Raji (cell line): ENCODE measurements around the gene CSRNP3.

Source experiments
- POLR2A ChIP-seq: IDR thresholded peaks from 2 replicates; pipeline ENCODE4 v1.6.1; 2011; ENCODE audit warnings: low read depth, low read length, control low read depth; ENCODE audit not compliant: insufficient read depth

The CSRNP3 gene

GRCh38 chr2:165469417-165469816 lies at the start of gene CSRNP3:
TSS of gene CSRNP3 (plus strand) at chr2:165469698. CDS start at chr2:165595066, 125,368 bp downstream.
- TF ChIP-seq POLR2A, result no peak

GRCh38 chr2:165420231-165420630 lies 49.3 kb upstream of the CSRNP3 start:
- no peak for TF ChIP-seq POLR2A

GRCh38 chr2:165423081-165423480 lies 46.4 kb upstream of the CSRNP3 start:
- no peak for TF ChIP-seq POLR2A

DNA sequence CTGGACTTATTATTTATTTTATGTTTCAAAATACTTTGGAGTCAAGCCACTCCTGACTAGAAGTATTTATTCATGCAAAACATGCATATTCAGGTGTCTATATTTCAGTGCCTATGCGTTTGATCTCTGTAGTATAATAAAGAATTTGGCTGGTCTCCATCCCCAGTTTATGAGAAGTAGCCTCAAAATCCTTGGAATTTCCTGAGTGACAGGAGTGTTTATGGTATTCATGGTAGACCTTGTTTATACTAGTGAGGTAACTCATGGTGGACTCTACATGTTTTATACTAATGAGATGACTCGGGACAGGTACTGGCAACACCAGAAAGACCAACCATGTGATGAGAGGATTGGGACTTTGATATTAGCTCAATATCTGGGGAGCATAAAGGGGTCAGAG lies 43.9 kb upstream of the CSRNP3 start:
- TF ChIP-seq POLR2A, result no peak

GRCh38 chr2:165427686-165428085 lies 41.8 kb upstream of the CSRNP3 start:
- TF ChIP-seq POLR2A, result no peak

DNA sequence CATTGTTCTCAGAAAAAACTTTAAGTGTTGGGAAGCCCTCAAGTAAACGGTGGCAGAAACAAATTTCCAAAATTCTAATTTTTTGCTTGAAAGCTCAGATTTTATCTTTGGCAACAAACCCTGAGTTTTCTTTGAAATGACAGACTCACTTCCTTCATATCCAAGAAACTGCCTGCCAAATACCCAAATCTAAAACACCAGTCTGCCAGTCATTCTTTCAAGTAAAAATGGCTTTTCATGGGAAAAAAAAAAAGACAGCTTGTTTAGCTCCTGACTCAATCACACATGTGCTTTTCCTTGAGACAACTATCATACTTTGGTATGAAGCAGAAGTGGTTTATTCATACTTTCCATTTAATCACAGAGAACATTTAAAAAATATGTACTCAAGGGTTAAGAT lies 40.6 kb upstream of the CSRNP3 start:
- no peak for TF ChIP-seq POLR2A

- no peak for TF ChIP-seq POLR2A
Observed at GRCh38 chr2:165431014-165431413, 38.5 kb upstream of the CSRNP3 start.

GRCh38 chr2:165432234-165432966 lies 37.1 kb upstream of the CSRNP3 start:
- no peak for TF ChIP-seq POLR2A

DNA sequence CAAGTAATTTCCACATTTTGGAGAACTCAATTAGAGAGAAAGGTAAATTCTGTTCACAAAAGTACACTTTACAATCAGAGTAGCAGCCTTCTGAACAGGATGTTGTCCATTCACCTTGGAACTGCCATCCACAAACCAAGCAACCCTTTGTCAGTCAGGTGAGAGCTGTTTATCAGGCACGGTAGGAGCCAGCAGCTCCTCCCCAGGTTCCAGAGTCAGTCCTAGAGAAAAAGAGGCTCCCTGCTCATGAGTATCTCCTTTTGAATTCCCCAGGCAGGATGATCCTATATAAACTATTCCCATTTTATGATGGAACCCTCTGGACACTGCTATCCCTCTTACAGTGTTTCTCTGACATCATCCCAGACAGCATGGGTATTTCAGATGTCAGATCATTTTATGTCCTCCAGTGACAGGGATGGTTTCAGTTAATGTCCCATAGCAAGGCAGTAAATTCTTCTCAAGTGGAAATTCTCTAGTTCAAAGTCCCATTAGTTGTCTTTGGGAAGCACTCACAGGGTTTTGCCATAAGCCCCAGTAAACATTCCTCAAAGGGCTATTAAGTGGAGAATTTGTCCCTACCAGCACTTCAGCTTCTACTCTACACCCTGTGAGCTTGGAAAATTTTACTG lies 34.5 kb upstream of the CSRNP3 start:
- no peak for TF ChIP-seq POLR2A

DNA sequence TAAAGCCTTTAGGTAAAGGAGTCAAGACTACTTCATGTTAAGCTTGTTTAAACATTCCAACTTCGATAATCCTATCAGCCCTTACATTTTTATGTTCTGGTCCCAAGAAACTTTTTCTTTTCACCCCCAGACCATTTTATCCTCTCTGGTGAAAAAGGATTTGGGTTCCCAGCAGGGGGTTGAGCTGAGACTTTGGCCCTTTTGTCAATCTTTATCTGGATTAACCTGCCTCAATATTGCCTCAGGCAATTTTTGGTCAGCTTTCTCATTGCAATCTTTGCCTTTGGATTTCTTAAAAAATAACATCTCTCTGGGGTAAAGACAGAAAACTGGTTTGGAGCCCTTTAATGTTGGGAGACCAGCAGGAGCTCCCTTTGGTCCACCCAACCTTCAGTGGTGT lies 33.9 kb upstream of the CSRNP3 start:
- TF ChIP-seq POLR2A, result no peak

- no peak for TF ChIP-seq POLR2A
Observed at GRCh38 chr2:165436559-165436958, 32.9 kb upstream of the CSRNP3 start.

DNA sequence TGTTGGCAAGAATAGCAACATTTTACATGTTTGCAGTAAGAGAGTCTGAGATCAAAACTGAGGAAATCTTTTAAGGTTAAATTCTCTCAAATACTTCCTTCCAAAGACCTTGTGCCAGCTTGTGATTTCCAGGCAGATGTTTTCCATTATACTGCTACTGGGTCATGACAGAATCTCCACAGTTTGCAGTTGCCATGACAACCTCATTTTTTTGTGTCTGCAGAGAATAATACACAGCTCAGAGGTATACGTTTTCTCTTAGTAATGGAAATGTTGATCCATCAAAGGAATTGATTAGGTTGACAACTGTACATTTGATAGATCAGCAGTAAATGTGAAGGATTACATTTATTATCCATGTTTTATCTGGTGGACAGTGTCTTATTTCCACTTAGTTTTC lies 29.1 kb upstream of the CSRNP3 start:
- TF ChIP-seq POLR2A, result no peak

GRCh38 chr2:165443511-165443910 lies 26.0 kb upstream of the CSRNP3 start:
- no peak for TF ChIP-seq POLR2A

GRCh38 chr2:165448406-165448805 lies 21.1 kb upstream of the CSRNP3 start:
- no peak for TF ChIP-seq POLR2A

GRCh38 chr2:165450156-165450555 lies 19.3 kb upstream of the CSRNP3 start:
- TF ChIP-seq POLR2A, result no peak

- TF ChIP-seq POLR2A, result no peak
Observed at GRCh38 chr2:165452327-165452726, 17.2 kb upstream of the CSRNP3 start.
